Adrenal gland (tissue), 5 donors: Measurements from ENCODE around the gene FOXRED2.

ENCODE experiments used
- CTCF ChIP-seq, 6 experiments: fragments of 450-650 bp in 4 of 6; fragments of 200-600 bp in 2 of 6; sonication (generic) in 1 of 6; IDR thresholded peaks; 1 replicate in 5 of 6; 2 replicates in 1 of 6; pipeline versions ENCODE4 v1.5.1 to v1.8.0; 2016 to 2021; ENCODE audit warnings: antibody characterized with exemption in 6 of 6, mild to moderate bottlenecking in 2 of 6, moderate library complexity in 1 of 6
- POLR2A ChIP-seq, 2 donors: fragments of 450-650 bp; IDR thresholded peaks; one replicate each; pipeline ENCODE4 v1.6.1; 2017; ENCODE audit warnings: antibody characterized with exemption in 2 of 2, mild to moderate bottlenecking in 2 of 2, moderate library complexity in 1 of 2
- donor health status: DM: no; HTN: no; CAD: no.

DNA sequence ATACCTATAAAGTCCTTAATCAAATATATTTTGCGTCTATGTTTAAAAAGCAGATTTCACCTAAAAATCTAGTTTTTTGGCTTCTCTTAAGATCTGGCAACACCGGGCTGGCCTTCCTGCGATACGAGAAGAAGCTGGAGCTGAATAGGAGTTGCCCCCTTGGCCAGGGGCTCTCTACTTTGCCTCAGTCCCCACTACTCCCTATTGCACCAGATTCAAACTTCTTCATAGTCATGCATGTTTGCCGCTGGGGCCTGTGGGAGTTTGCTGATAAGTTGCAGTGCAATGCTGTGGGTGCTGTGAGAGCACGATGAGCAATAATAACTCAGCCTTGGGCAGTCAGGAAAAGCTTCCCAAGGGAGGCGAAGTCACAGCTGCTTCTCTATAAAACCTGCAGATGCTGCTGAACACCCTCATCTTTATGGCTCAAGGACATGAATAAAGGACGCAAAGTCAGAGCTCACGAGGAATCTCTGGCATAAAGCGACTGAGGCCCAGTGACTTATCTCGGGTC lies 37.3 kb upstream of the FOXRED2 start:
- TF ChIP-seq CTCF (IDR thresholded peaks at IDR 0.05): no peak
- no peak for TF ChIP-seq POLR2A (IDR thresholded peaks at IDR 0.05)
